OCI-LY7 (cell line): ENCODE data around the gene STAT6. TPM values are rescaled to one million over a fixed set of nuclear protein-coding genes. Genes with fewer than 3 reads are reported as not detected.

Experiments used
- BruUV-seq: library from RNA; stranded (reverse); fragments of 400-500 nt; replicated peaks from 2 replicates; lab custom pipeline; 2021; lab: Mats Ljungman, UMichigan
- CTCF ChIA-PET: fragments of 300-600 bp; sonication (Branson Sonifier 250); formaldehyde crosslinking; loops from one replicate; lab custom pipeline; 2022; ENCODE audit warnings: antibody characterized with exemption; ENCODE audit not compliant: unreplicated experiment; lab: Charles Lee
- POLR2A ChIA-PET: fragments of 300-600 bp; sonication (Branson Sonifier 250); formaldehyde crosslinking; loops from one replicate; lab custom pipeline; 2022; ENCODE audit warnings: antibody characterized with exemption; lab: Charles Lee
- DNase-seq: peaks from one replicate; pipeline ENCODE4 v3.0.0-alpha.2; 2015; ENCODE audit warnings: low spot score
- H2AFZ ChIP-seq: fragments of 200-600 bp; sonication (generic), shearing (Covaris generic); 2 replicates; pipeline ENCODE4 v1.6.1; 2014; ENCODE audit warnings: mild to moderate bottlenecking, antibody characterized with exemption, low read length, moderate library complexity
- H3K27ac ChIP-seq: fragments of 200-600 bp; sonication (generic); 2 replicates; pipeline ENCODE4 v1.5.1; 2014; ENCODE audit warnings: mixed run types, low read depth, mild to moderate bottlenecking, moderate library complexity, low read length, inconsistent platforms; ENCODE audit not compliant: poor library complexity, severe bottlenecking
- H3K36me3 ChIP-seq: fragments of 200-600 bp; sonication (generic); 2 replicates; pipeline ENCODE4 v1.6.1; 2014; ENCODE audit warnings: mild to moderate bottlenecking, antibody characterized with exemption, low read length, moderate library complexity, mixed read lengths; ENCODE audit not compliant: insufficient read depth
- H3K4me1 ChIP-seq: fragments of 200-600 bp; sonication (generic); 2 replicates; pipeline ENCODE4 v1.5.1; 2014; ENCODE audit warnings: mild to moderate bottlenecking, low read length; ENCODE audit not compliant: insufficient read depth, poor library complexity, severe bottlenecking
- H3K4me2 ChIP-seq: fragments of 200-600 bp; sonication (generic); 2 replicates; pipeline ENCODE4 v1.6.1; 2014; ENCODE audit warnings: mild to moderate bottlenecking, low read length
- H3K4me3 ChIP-seq: fragments of 200-600 bp; sonication (generic); 2 replicates; pipeline ENCODE4 v1.5.1; 2014; ENCODE audit warnings: mild to moderate bottlenecking, low read depth, low read length; ENCODE audit not compliant: poor library complexity, severe bottlenecking
- H3K79me2 ChIP-seq: fragments of 200-600 bp; sonication (generic); 2 replicates; pipeline ENCODE4 v1.6.1; 2016; ENCODE audit warnings: low read depth, mild to moderate bottlenecking, low read length, moderate library complexity, mixed read lengths; ENCODE audit not compliant: insufficient read depth
- H3K9me2 ChIP-seq: fragments of 200-600 bp; sonication (generic); 2 replicates; pipeline ENCODE4 v1.6.1; 2016; ENCODE audit warnings: mild to moderate bottlenecking, low read length, mixed read lengths; ENCODE audit not compliant: insufficient read depth
- H3K9me3 ChIP-seq: fragments of 200-600 bp; sonication (generic); 2 replicates; pipeline ENCODE4 v1.6.1; 2014; ENCODE audit warnings: mild to moderate bottlenecking, mixed run types, low read length, mixed read lengths
- H4K20me1 ChIP-seq: fragments of 200-600 bp; sonication (generic); 2 replicates; pipeline ENCODE4 v1.6.1; 2014; ENCODE audit warnings: mild to moderate bottlenecking, antibody characterized with exemption, low read length, moderate library complexity, mixed read lengths; ENCODE audit not compliant: insufficient read depth
- CTCF ChIP-seq: fragments of 200-600 bp; sonication (generic); conservative IDR thresholded peaks from 2 replicates; pipeline ENCODE4 v1.5.1; 2014; ENCODE audit warnings: mild to moderate bottlenecking, antibody characterized with exemption, low read length, moderate library complexity, mixed read lengths
- EZH2phosphoT487 ChIP-seq: fragments of 200-600 bp; sonication (generic); IDR thresholded peaks from 2 replicates; pipeline ENCODE4 v1.6.1; 2018; ENCODE audit warnings: low read depth, borderline replicate concordance, mild to moderate bottlenecking, mixed run types, antibody characterized with exemption, low read length, moderate library complexity, mixed read lengths
- intact Hi-C: fragments of 100-400 bp; cut with micrococcal nuclease; formaldehyde crosslinking; loops from one replicate; pipeline ENCODE4 v1.10.0; 2022; ENCODE audit not compliant: unreplicated experiment
- total RNA-seq, 2 experiments: library from RNA; depleted of rRNA in 1 of 2; stranded (reverse); fragments of >200 nt in 1 of 2; shearing (Covaris generic) in 1 of 2; gene quantifications; 2 replicates each; pipeline ENCODE4 v1.2.3, GENCODE V29; 2014 to 2022

The STAT6 gene
- total RNA-seq, 2 experiments from 2014 or later: 73.6 to 128 TPM

- peak overlapping the region; percentile 19 for H3K4me3 ChIP-seq
- no peaks in the 10 kb centered on the region for H3K9me3 ChIP-seq
- H3K4me1 ChIP-seq: peaks cover 25% of the 10 kb centered on the region
- intact Hi-C loops: loop anchor here (1.0 kb wide), 1 partner anchor 24 kb away; no protein-coding TSS in a partner anchor
- peak overlapping the region; percentile 54 for H3K4me2 ChIP-seq
- H3K36me3 ChIP-seq: peaks cover 58% of the 10 kb centered on the region
- ChIA-PET POLR2A (interaction anchor here (0.6 to 1.1 kb wide), 2 partner anchors 11 to 14 kb away, joined by 3 read pairs; no protein-coding TSS in a partner anchor), CTCF (interaction anchor here (2.9 kb wide), 1 partner anchor 24 kb away, joined by 10 read pairs; no protein-coding TSS in a partner anchor)
- peak; percentile 55 for DNase-seq
- no peak for TF ChIP-seq EZH2phosphoT487
- TF ChIP-seq CTCF: peak; percentile 75
- H3K79me2 ChIP-seq: no peaks in the 10 kb centered on the region
- no peak overlapping the region for H2AFZ ChIP-seq
- H4K20me1 ChIP-seq: no peaks in the 10 kb centered on the region
- BruUV-seq: no TSS peak
- H3K9me2 ChIP-seq: no peaks in the 10 kb centered on the region
- peak overlapping the region; percentile 6 for H3K27ac ChIP-seq
Measured at GRCh38 chr12:57093415-57094207, 17.6 kb downstream of the STAT6 start.

GRCh38 chr12:57092876-57093414 is 18.2 kb downstream of the STAT6 start:
- Histone ChIP-seq H3K4me3 (no peak overlapping the region), H3K79me2 (no peaks in the 10 kb centered on the region), H2AFZ (no peak overlapping the region), H3K4me1 (peaks cover 31% of the 10 kb centered on the region), H3K9me3 (no peaks in the 10 kb centered on the region), H3K36me3 (peaks cover 52% of the 10 kb centered on the region), H3K9me2 (no peaks in the 10 kb centered on the region), H3K4me2 (no peak overlapping the region), H3K27ac (no peak overlapping the region), H4K20me1 (no peaks in the 10 kb centered on the region)
- TF ChIP-seq EZH2phosphoT487: no peak
- no peak for TF ChIP-seq CTCF
- ChIA-PET POLR2A (interaction anchor here (1.1 to 1.4 kb wide), 2 partner anchors 11 to 14 kb away, joined by 3 to 5 read pairs; partner anchors contain the start of gene NEMP1), CTCF (interaction anchor here (2.9 kb wide), 1 partner anchor 24 kb away, joined by 10 read pairs; no protein-coding TSS in a partner anchor)
- intact Hi-C loops: loop anchor here (1.0 kb wide), 1 partner anchor 24 kb away; no protein-coding TSS in a partner anchor
- no TSS peak for BruUV-seq
- no peak for DNase-seq
